ENCODE results near the gene ZNF195.

ZNF195 gene

DNA sequence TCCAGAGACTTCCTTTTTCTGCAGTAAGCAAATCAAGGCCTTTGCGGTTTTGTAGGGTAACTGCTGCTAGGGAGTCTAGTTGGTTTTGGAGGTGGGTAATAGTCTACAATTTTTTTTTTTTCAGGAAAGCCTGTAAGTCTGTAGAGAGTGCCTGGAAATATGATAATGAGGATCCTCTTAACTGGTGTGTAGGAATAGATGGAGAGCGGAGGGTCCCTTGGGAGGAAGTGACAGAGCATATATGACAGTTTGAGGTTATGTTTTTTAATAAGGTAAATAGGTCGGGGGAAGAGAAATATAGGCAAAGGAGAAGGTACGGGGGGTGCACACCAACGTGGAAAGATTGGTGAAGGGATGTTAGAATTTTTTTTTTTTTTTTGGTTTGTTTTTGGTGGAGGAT lies 25.9 kb downstream of the ZNF195 start:
- DNase-seq (ENCODE audit: low read depth), result no peak
- TF ChIP-seq, protein P1, sequence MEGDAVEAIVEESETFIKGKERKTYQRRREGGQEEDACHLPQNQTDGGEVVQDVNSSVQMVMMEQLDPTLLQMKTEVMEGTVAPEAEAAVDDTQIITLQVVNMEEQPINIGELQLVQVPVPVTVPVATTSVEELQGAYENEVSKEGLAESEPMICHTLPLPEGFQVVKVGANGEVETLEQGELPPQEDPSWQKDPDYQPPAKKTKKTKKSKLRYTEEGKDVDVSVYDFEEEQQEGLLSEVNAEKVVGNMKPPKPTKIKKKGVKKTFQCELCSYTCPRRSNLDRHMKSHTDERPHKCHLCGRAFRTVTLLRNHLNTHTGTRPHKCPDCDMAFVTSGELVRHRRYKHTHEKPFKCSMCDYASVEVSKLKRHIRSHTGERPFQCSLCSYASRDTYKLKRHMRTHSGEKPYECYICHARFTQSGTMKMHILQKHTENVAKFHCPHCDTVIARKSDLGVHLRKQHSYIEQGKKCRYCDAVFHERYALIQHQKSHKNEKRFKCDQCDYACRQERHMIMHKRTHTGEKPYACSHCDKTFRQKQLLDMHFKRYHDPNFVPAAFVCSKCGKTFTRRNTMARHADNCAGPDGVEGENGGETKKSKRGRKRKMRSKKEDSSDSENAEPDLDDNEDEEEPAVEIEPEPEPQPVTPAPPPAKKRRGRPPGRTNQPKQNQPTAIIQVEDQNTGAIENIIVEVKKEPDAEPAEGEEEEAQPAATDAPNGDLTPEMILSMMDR (conservative IDR thresholded peaks at IDR 0.05; ENCODE audit: control insufficient read depth, insufficient read depth, low read depth, low read length), result no peak
- no peak overlapping the region for H3K4me3 ChIP-seq (ENCODE audit: control insufficient read depth, low read depth, low read length)

- DNase-seq (ENCODE audit: low read depth), result no peak
- no peak overlapping the region for H3K4me3 ChIP-seq (ENCODE audit: control insufficient read depth, low read depth, low read length)
- TF ChIP-seq, protein P1 (conservative IDR thresholded peaks at IDR 0.05; ENCODE audit: control insufficient read depth, insufficient read depth, low read depth, low read length), result no peak
These were observed 31.8 kb downstream of the ZNF195 start for GRCh38 chr11:3347127-3347526.

DNA sequence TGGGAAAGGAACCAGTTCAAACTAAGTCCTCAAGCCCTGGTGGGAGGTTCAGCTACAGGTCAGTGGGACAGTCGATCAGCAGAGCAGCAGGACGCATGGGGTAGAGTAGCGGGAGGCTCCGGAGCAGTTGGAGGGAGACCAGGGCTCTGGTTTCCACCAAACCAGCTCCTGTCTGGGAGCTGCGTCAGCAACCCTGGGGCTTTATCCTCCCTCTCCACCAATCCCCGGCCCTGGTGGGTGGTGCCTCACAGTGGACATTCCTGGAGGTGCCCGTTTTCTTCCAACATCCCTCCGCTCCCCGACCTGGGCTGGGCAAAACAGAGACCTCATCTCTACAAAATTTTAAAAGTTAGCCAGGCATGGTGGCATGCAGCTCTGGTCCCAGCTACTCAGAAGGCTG lies 32.4 kb downstream of the ZNF195 start:
- TF ChIP-seq, protein P1 (conservative IDR thresholded peaks at IDR 0.05; ENCODE audit: control insufficient read depth, insufficient read depth, low read depth, low read length), result no peak
- DNase-seq (ENCODE audit: low read depth), result no peak
- no peak overlapping the region for H3K4me3 ChIP-seq (ENCODE audit: control insufficient read depth, low read depth, low read length)

GRCh38 chr11:3345736-3346135 lies 33.2 kb downstream of the ZNF195 start:
- DNase-seq (ENCODE audit: low read depth), result no peak
- H3K4me3 ChIP-seq (ENCODE audit: control insufficient read depth, low read depth, low read length), result no peak overlapping the region
- TF ChIP-seq, protein P1 (conservative IDR thresholded peaks at IDR 0.05; ENCODE audit: control insufficient read depth, insufficient read depth, low read depth, low read length), result no peak

DNA sequence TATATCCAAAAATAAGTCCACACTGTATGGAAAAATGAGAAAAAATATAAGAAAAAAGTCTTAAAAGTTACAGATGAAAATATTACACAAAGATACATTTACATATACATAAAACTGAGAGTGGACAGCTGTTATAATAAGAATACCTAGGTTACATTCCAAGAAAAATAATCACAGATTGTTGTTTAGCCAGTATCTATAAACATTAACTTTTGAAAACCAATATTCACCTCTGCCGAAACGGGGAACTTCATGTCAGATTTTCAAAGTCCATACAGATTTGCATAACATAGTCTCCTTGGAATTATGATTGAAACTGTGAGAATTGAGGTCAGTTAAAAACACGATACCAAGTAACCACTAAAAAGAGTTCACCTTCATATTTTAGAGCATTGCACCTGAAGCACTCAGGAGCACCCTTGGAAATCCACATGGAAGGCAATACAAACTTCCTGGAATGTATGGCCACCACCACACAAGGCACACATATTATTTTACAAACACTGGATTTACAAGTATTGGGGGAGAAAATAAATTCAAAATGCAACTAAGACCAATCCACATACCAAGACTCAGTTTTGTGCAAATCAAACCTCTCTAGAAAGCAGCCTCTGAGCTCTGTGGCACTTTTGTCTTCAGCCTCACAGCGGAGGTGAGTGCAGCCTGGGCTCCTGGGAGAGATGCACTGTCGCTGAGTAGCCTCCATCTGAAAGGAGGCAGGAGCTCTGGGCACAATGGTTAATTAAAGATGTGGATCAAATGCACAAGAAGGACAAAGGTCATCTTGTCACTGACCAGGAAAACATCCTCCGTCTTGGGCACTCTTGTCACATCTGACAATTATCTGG lies 34.4 kb downstream of the ZNF195 start:
- DNase-seq (ENCODE audit: low read depth), result no peak
- H3K4me3 ChIP-seq (ENCODE audit: control insufficient read depth, low read depth, low read length), result no peak overlapping the region
- TF ChIP-seq, protein P1 (conservative IDR thresholded peaks at IDR 0.05; ENCODE audit: control insufficient read depth, insufficient read depth, low read depth, low read length), result no peak

- no peak for DNase-seq (ENCODE audit: low read depth)
- TF ChIP-seq, protein P1 (conservative IDR thresholded peaks at IDR 0.05; ENCODE audit: control insufficient read depth, insufficient read depth, low read depth, low read length), result no peak
- no peak overlapping the region for H3K4me3 ChIP-seq (ENCODE audit: control insufficient read depth, low read depth, low read length)
These were observed 36.2 kb downstream of the ZNF195 start for GRCh38 chr11:3342709-3343108.

Measured in fibroblast of mammary gland (primary cell).